Stimulated activated naive CD4-positive, alpha-beta T cell treated with Interleukin-2 at 50 U/mL for 16 hours (primary cell): Measurements from ENCODE around the gene KDM4E.
"Not testable (repeated sequence)": the region's sequence is repeated elsewhere in the genome, so short reads cannot be mapped to it uniquely, and the experiment has no call there.

Experiments
- DNase-seq: peaks from one replicate; lab custom pipeline; 2025; lab: John Stamatoyannopoulos, UW

The KDM4E gene

GRCh38 chr11:95024958-95025357 is at the start of gene KDM4E:
Gene KDM4E (plus strand): TSS chr11:95025258. CDS start chr11:95025558, 300 bp downstream.
- DNase-seq, result no peak

DNA sequence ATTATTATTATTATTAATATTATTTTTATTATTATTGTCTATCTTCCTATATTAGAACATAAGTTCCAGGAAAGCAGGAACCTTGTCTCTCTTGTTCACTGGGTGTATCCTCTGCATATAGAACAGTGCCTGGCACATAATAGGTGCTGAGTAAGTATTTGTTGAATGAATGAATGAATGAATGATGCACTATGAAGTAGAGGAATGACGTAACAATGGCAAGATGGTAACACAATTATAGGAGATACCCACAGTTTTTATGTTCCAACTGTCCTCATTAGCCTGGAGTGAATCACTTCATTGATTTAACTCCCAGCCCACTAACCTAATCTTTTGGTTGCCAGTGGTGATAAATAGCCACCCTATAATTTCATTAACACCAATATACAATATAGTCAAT is 49.5 kb upstream of the KDM4E start:
- DNase-seq, result no peak

DNA sequence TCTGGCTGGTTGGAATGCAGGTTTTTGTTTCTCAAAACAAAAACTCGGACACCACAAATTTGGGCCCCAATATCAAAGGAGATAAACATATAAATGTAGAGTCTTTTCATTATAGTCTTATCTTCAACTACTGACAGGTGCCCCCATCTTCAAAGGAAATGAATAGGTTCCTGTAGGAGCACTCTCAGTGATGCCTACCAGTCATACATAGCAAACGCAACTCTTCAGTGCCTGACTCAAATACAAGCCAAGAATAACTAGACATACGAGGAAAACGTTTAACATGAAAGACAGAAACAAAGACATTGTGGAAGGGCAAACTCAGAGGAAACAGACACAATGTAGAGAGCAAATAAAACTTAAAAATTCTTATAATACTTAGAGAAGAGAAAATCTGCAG is 37.7 kb upstream of the KDM4E start:
- no peak for DNase-seq

DNA sequence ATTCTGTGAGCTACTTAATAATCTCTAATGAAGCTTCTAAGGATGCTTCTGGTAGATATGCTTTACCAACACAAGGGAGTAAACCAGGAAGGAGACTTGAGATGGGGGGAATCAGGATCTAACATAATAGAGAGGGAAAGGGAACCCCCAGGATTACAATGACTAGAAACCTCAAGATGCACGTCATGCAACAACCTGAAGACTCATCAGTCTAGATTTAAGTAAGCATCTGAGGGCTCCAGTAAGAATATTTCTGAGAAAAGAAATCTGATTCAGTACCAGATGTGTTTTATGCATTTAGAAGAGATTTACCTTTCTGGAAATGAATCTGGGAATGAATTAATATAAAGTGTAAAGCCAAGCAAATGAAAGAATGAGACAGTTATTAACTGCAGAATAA is 36.3 kb upstream of the KDM4E start:
- no peak for DNase-seq

DNA sequence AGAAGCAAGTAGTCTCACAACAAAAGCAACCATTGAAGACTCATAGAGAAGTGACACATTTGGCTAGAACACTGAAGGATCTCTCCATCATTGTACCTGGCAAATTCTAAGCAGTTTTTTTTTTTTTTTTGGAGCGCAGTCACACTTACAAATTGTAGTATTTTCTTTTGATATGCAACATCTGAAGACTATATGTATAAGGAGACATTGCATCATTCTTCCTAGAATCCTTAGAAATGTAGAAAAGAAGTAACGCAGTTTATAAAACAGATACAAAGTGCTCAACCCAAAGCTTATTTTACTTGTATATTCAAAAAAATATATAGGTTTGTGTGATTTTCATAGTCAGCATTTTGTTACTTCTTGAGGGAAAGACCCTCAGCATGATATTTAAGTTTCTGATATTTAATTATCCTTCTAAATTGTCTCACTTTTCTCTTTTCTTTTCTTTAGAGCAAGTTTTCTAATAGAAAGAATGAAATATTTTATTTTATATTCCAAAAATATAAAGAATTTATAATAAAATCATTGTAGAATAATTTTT is 31.6 kb upstream of the KDM4E start:
- DNase-seq, result no peak

DNA sequence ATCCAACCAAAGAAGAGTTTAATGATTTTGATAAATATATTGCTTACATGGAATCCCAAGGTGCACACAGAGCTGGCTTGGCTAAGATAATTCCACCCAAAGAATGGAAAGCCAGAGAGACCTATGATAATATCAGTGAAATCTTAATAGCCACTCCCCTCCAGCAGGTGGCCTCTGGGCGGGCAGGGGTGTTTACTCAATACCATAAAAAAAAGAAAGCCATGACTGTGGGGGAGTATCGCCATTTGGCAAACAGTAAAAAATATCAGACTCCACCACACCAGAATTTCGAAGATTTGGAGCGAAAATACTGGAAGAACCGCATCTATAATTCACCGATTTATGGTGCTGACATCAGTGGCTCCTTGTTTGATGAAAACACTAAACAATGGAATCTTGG is 27.6 kb upstream of the KDM4E start:
- no peak for DNase-seq

- DNase-seq, result no peak
Measured at GRCh38 chr11:94998285-94998684, 26.8 kb upstream of the KDM4E start.

DNA sequence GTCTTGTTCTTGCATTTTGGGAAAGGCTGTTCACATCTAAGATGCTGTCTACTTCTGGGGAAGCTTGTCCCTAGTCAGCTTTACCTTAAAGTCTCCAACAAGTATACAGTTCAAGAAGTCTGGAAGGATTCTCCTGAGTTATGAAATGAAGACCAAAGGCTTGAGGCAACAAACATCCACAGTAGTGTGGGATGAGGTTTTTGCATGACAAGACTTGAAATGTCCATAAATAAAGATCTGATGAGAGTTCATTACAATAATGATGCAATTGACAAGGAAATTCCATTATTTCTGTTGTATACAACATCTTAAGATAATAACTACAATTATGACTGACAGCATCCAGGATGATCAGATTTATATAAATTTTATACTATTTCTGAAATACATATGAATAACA is 21.3 kb upstream of the KDM4E start:
- no peak for DNase-seq

- no peak for DNase-seq
Measured at GRCh38 chr11:95005642-95006041, 19.4 kb upstream of the KDM4E start.

DNA sequence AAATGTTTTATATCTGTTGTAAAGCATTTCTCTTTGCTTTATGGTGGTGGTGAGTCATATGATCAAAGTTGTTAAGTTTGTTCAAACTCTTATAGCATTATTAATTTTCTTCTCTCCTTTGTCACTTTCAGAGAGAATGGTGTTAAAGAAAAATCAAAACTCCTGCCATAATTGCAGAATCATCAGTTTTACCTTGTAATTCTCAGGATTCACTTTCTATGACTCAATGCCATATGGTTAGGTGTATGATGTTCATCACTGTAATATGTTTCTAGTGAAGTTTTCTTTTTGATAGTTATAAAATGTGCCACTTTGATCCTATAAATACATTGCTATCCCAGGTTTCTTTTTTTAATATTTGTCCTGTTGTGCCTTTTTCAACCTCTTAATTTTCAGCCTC is 13.7 kb upstream of the KDM4E start:
- DNase-seq, result no peak

GRCh38 chr11:95014184-95014821 is 10.8 kb upstream of the KDM4E start:
- DNase-seq, result no peak

GRCh38 chr11:95016139-95016538 is 8.9 kb upstream of the KDM4E start:
- DNase-seq, result no peak

- DNase-seq, result not testable (repeated sequence)
Measured at GRCh38 chr11:95021468-95021867, 3.6 kb upstream of the KDM4E start.

DNA sequence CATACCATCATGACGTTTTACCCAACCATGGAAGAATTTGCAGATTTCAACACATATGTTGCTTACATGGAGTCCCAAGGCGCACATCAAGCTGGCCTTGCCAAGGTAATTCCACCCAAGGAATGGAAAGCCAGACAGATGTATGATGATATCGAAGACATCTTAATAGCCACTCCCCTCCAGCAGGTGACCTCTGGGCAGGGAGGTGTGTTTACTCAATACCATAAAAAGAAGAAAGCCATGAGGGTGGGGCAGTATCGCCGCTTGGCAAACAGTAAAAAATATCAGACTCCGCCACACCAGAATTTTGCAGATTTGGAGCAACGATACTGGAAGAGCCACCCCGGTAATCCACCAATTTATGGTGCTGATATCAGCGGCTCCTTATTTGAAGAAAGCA is 536 bp downstream of the KDM4E start:
- not testable (repeated sequence) for DNase-seq

- DNase-seq, result no peak
Measured at GRCh38 chr11:95028357-95028756, 3.3 kb downstream of the KDM4E start.

DNA sequence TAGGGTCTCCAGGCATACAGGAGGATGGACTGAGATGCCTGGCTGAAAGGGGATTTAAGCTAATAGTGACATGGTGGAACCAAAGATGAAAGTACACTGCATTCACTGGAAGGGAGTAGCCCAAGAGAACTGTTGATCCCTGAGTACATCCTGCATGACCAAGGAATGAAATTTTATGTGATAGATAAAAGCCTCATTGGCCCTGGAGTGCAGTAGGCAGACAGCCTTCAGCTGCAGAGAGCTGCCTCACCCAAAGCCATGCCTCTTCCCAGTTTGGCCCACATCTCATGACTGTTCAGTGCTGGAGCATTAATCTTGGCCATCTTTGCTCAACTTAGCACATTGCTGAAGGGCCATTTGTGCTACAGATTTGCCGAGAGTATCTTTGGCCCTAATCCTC is 8.0 kb downstream of the KDM4E start:
- DNase-seq, result no peak

- DNase-seq, result no peak
Measured at GRCh38 chr11:95035316-95035715, 10.3 kb downstream of the KDM4E start.

DNA sequence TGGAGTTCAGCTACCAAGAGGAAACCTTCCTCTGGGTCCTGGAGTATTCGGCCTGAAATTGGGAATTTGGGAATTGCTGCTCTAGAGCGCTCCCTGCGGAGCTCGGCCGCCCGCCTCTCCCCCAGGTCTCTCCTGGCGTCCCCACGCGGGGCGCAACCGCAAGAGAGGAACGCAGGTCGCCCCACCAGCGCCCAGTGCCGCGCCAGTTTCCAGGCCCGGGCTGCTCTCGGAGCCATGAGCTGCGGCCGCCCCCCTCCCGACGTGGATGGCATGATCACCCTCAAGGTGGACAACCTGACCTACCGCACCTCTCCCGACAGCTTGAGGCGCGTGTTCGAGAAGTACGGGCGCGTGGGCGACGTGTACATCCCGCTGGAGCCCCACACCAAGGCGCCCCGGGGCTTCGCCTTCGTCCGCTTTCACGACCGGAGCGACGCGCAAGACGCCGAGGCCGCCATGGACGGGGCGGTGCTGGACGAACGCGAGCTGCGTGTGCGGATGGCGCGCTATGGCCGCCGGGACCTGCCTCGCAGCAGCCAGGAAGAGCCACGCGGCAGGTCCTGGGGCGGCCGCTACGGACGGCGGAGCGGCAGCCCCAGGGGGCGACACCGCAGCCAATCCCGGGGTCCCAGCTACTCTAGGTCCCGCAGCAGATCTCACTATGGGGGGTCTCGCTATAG is 12.4 kb downstream of the KDM4E start:
- DNase-seq, result not testable (repeated sequence)

DNA sequence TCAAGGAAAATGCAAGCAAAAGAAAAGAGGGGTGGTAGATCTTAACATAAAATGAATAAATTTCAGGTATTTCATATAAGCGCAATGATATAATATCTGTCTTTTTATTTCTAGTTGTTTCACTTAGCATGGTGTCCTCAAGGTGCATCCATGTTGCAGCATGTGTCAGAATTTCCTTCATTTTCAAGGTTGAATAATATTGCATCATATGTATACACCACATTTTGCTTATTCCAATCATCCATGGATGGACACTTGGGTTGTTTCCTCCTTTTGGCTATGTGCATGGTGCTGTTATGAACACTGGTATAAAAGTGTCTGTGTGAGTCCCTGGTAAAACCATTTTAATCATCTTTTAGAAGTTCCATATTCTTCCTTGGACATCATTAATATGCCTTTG is 17.2 kb downstream of the KDM4E start:
- DNase-seq, result no peak

DNA sequence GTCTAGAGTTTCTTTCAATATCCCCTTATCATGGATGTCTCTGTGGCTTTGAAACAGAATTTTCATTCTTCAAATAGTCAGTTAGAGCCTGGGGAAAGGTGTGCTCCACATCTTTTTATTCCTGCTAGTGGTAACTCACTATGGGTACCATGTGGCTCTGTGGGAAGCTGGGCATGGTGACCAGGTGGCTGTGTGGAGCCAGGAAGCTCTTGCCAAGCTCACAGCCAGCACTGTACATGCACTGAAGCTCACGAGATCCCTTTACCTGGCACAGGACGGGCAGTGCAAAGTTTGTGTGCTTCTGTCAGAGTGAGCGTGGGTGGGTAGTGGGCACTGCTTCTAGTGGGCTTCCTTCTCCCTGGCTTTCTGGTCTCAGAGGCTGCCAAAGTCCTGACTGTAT is 17.8 kb downstream of the KDM4E start:
- DNase-seq, result no peak

DNA sequence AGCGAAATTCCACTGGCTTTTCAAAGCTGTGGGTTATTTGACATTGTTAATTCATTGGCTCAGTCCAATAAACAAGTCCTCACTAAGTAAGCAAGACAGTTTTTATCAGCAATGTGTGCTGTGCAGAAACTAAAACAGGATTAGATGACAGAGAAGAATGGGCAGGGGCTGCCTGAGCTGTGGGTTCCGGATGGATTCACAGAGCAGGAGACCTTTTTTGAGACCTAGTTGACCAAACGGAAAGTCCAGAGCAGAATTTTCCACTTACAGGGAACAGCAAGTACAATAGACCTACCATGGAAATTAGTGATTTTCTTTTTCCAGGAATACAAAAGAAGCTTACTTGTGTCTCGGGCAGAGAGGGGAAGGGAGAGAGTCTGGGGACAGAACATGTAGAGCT is 19.0 kb downstream of the KDM4E start:
- DNase-seq, result no peak

- DNase-seq, result no peak
Measured at GRCh38 chr11:95045812-95046211, 20.8 kb downstream of the KDM4E start.

DNA sequence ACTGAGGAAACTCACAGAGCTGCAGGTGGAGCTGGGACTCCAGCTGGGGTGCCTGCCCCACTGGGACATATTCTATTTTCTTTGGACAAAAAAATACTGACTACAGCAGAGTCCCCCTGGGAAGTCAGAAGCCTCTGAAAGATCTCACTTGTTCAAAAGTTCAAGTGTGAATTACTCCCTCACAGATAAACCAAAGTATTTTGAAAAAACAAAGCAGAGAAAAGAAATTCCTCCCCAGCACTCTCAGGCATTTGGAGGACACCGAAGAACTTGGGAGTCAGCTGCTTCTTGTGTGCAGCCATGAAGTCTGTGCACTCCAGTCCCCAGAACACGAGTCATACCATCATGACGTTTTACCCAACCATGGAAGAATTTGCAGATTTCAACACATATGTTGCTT is 24.1 kb downstream of the KDM4E start, which contains the start of gene KDM4F:
Gene KDM4F (plus strand): TSS at position 301 of the 400 bp plus-strand sequence.
- DNase-seq, result not testable (repeated sequence)
